Measurements from ENCODE around the gene DENND4A.
"Not testable (repeated sequence)": the region's sequence is repeated elsewhere in the genome, so short reads cannot be mapped to it uniquely, and the experiment has no call there.

Gene DENND4A

GRCh38 chr15:65818927-65819562 is 27.0 kb upstream of the DENND4A start:
- no peak for TF ChIP-seq EZH2phosphoT487 (IDR thresholded peaks at IDR 0.05; ENCODE audit: borderline replicate concordance, low read length)
- no peak for TF ChIP-seq CTCF (IDR thresholded peaks at IDR 0.05; ENCODE audit: low read depth, low read length, poor library complexity, severe bottlenecking)
- Histone ChIP-seq H3K27me3 (ENCODE audit: control insufficient read depth, low read length) (no peaks in the 10 kb centered on the region), H3K4me1 (ENCODE audit: control insufficient read depth, low read length) (peaks cover 54% of the 10 kb centered on the region), H3K36me3 (ENCODE audit: control insufficient read depth, low read length) (no peaks in the 10 kb centered on the region), H4K20me1 (ENCODE audit: control insufficient read depth, insufficient read depth, low read depth, low read length) (no peaks in the 10 kb centered on the region), H3K4me3 (ENCODE audit: low read length) (0 out of 2 replicates have a peak overlapping the region, but pooled peaks have one; percentile 4), H3K79me2 (ENCODE audit: control insufficient read depth, low read length) (no peaks in the 10 kb centered on the region), H3K4me2 (ENCODE audit: low read length) (peak overlapping the region; percentile 38), H3K27ac (ENCODE audit: low read depth, low read length) (peak overlapping the region; percentile 6; the same call in 1 of the 2 replicates), H3K9me2 (replicated peaks; ENCODE audit: control insufficient read depth, low read length) (no peaks in the 10 kb centered on the region), H3F3A (ENCODE audit: control insufficient read depth, insufficient read depth) (peaks cover 7% of the 10 kb centered on the region), H3K9me3 (ENCODE audit: control insufficient read depth, insufficient read depth, low read length) (no peaks in the 10 kb centered on the region)

- Histone ChIP-seq H4K20me1 (ENCODE audit: control insufficient read depth, insufficient read depth, low read depth, low read length) (no peaks in the 10 kb centered on the region), H3K9me2 (replicated peaks; ENCODE audit: control insufficient read depth, low read length) (no peaks in the 10 kb centered on the region), H3K27ac (ENCODE audit: low read depth, low read length) (no peak overlapping the region), H3K36me3 (ENCODE audit: control insufficient read depth, low read length) (no peaks in the 10 kb centered on the region), H3K27me3 (ENCODE audit: control insufficient read depth, low read length) (no peaks in the 10 kb centered on the region), H3K4me3 (ENCODE audit: low read length) (no peak overlapping the region), H3K4me2 (ENCODE audit: low read length) (no peak overlapping the region), H3K4me1 (ENCODE audit: control insufficient read depth, low read length) (peaks cover 64% of the 10 kb centered on the region), H3K79me2 (ENCODE audit: control insufficient read depth, low read length) (no peaks in the 10 kb centered on the region), H3F3A (ENCODE audit: control insufficient read depth, insufficient read depth) (peaks cover 17% of the 10 kb centered on the region), H3K9me3 (ENCODE audit: control insufficient read depth, insufficient read depth, low read length) (peaks cover 8% of the 10 kb centered on the region; the same call in 1 of the 2 replicates)
- no peak for TF ChIP-seq CTCF (IDR thresholded peaks at IDR 0.05; ENCODE audit: low read depth, low read length, poor library complexity, severe bottlenecking)
- TF ChIP-seq EZH2phosphoT487 (IDR thresholded peaks at IDR 0.05; ENCODE audit: borderline replicate concordance, low read length): no peak
Observed at GRCh38 chr15:65816441-65816840, 24.3 kb upstream of the DENND4A start.

DNA sequence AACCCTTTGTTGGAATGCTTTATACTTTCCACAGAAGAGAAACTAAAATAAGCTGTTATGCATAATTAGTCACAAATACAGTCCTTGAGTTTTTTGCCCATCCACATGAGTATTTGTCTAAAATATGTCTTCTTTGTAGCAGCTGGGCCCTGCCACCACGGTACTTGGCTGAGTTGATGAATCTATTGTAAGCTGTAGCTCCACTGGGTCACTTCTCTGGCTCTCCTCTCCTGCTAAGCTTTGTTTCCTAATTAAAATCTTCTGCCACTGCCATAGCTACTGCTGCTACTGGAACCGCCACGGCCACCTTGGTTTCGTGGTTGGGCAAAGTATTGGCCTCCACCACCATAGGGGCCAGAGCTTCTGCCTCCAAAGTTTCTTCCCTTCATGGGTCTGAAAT is 23.9 kb upstream of the DENND4A start:
- not testable (repeated sequence) for H3K27ac ChIP-seq (ENCODE audit: low read depth, low read length); H3K79me2 ChIP-seq (ENCODE audit: control insufficient read depth, low read length); H3K4me2 ChIP-seq (ENCODE audit: low read length); H3K4me3 ChIP-seq (ENCODE audit: low read length); H3K9me2 ChIP-seq (replicated peaks; ENCODE audit: control insufficient read depth, low read length); H3K36me3 ChIP-seq (ENCODE audit: control insufficient read depth, low read length); H4K20me1 ChIP-seq (ENCODE audit: control insufficient read depth, insufficient read depth, low read depth, low read length); H3K27me3 ChIP-seq (ENCODE audit: control insufficient read depth, low read length); H3K9me3 ChIP-seq (ENCODE audit: control insufficient read depth, insufficient read depth, low read length)
- peaks cover 17% of the 10 kb centered on the region for H3F3A ChIP-seq (ENCODE audit: control insufficient read depth, insufficient read depth)
- peaks cover 64% of the 10 kb centered on the region for H3K4me1 ChIP-seq (ENCODE audit: control insufficient read depth, low read length)

GRCh38 chr15:65814271-65814670 is 22.2 kb upstream of the DENND4A start:
- Histone ChIP-seq H3K9me3 (ENCODE audit: control insufficient read depth, insufficient read depth, low read length) (peaks cover 13% of the 10 kb centered on the region), H3K27ac (ENCODE audit: low read depth, low read length) (peak overlapping the region; percentile 68), H3K4me3 (ENCODE audit: low read length) (peak overlapping the region; percentile 41), H3K4me2 (ENCODE audit: low read length) (peak overlapping the region; percentile 51), H3F3A (ENCODE audit: control insufficient read depth, insufficient read depth) (peaks cover 17% of the 10 kb centered on the region), H3K4me1 (ENCODE audit: control insufficient read depth, low read length) (peaks cover 71% of the 10 kb centered on the region)
- not testable (repeated sequence) for H3K36me3 ChIP-seq (ENCODE audit: control insufficient read depth, low read length); H4K20me1 ChIP-seq (ENCODE audit: control insufficient read depth, insufficient read depth, low read depth, low read length); H3K79me2 ChIP-seq (ENCODE audit: control insufficient read depth, low read length); H3K9me2 ChIP-seq (replicated peaks; ENCODE audit: control insufficient read depth, low read length); H3K27me3 ChIP-seq (ENCODE audit: control insufficient read depth, low read length)
